IMR-90 (cell line): ENCODE results near the gene CCDC83. TPM values are rescaled to one million over a fixed set of nuclear protein-coding genes. Genes with fewer than 3 reads are reported as not detected.

Experiments
- ATAC-seq: fragments of 200-7000 bp; cut with Tn5 transposase; 2 replicates; pipeline ENCODE4 v1.9.1; 2020; ENCODE audit warnings: low read depth, mild to moderate bottlenecking, moderate library complexity
- BruUV-seq: library from RNA; stranded (reverse); fragments of 400-500 nt; replicated peaks from 2 replicates; lab custom pipeline; 2021; lab: Mats Ljungman, UMichigan
- CTCF ChIA-PET: fragments of 300-600 bp; formaldehyde crosslinking; extraction: SDS; loops from one replicate; lab custom pipeline; 2021; ENCODE audit warnings: antibody characterized with exemption; lab: Yijun Ruan, JAX
- POLR2A ChIA-PET: fragments of 300-600 bp; sonication (Branson Sonifier 250); formaldehyde crosslinking; loops from one replicate; lab custom pipeline; 2022; ENCODE audit warnings: antibody characterized with exemption; ENCODE audit not compliant: unreplicated experiment; lab: Charles Lee
- DNase-seq: peaks from one replicate; pipeline ENCODE4 v3.0.0; 2013
- H2AFZ ChIP-seq: replicated peaks from 2 replicates; pipeline ENCODE3; 2013; ENCODE audit warnings: low read length, mild to moderate bottlenecking; ENCODE audit not compliant: poor library complexity
- H2AK5ac ChIP-seq: 2 replicates; pipeline ENCODE4 v1.6.1; 2013; ENCODE audit warnings: low read depth, low read length, inconsistent platforms
- H2AK9ac ChIP-seq: replicated peaks from 2 replicates; pipeline ENCODE3; 2013; ENCODE audit warnings: mild to moderate bottlenecking, low read depth, low read length, moderate library complexity; ENCODE audit not compliant: poor library complexity
- H2BK120ac ChIP-seq: 2 replicates; pipeline ENCODE4 v1.6.1; 2013; ENCODE audit warnings: low read depth, low read length, inconsistent platforms
- H2BK15ac ChIP-seq: 3 replicates; pipeline ENCODE4 v1.6.1; 2013; ENCODE audit warnings: low read depth, low read length, inconsistent platforms
- H2BK20ac ChIP-seq: 2 replicates; pipeline ENCODE4 v1.6.1; 2013; ENCODE audit warnings: low read depth, mild to moderate bottlenecking, inconsistent platforms, low read length, moderate library complexity
- H2BK5ac ChIP-seq: 2 replicates; pipeline ENCODE4 v1.6.1; 2013; ENCODE audit warnings: mild to moderate bottlenecking, low read depth, low read length, inconsistent platforms; ENCODE audit not compliant: poor library complexity, severe bottlenecking
- H3K14ac ChIP-seq: replicated peaks from 2 replicates; pipeline ENCODE4 v1.6.1; 2013; ENCODE audit warnings: low read depth, low read length, inconsistent platforms
- H3K18ac ChIP-seq: 2 replicates; pipeline ENCODE4 v1.6.1; 2013; ENCODE audit warnings: low read depth, low read length, control low read depth
- H3K23ac ChIP-seq: 2 replicates; pipeline ENCODE4 v1.6.1; 2013; ENCODE audit warnings: low read depth, low read length, inconsistent platforms
- H3K27ac ChIP-seq: 2 replicates; pipeline ENCODE4 v1.5.1; 2013; ENCODE audit warnings: mild to moderate bottlenecking, control low read depth, low read length; ENCODE audit not compliant: insufficient read depth
- H3K27me3 ChIP-seq: 2 replicates; pipeline ENCODE4 v1.6.1; 2013; ENCODE audit warnings: low read length; ENCODE audit not compliant: control insufficient read depth, insufficient read depth
- H3K36me3 ChIP-seq: 2 replicates; pipeline ENCODE4 v1.6.1; 2013; ENCODE audit warnings: low read length, mixed read lengths; ENCODE audit not compliant: control insufficient read depth, insufficient read depth
- H3K4ac ChIP-seq: 2 replicates; pipeline ENCODE4 v1.6.1; 2013; ENCODE audit warnings: low read depth, low read length, inconsistent platforms
- H3K4me1 ChIP-seq: 2 replicates; pipeline ENCODE4 v1.6.1; 2013; ENCODE audit warnings: low read length, mixed read lengths; ENCODE audit not compliant: control insufficient read depth, insufficient read depth
- H3K4me2 ChIP-seq: 2 replicates; pipeline ENCODE4 v1.6.1; 2013; ENCODE audit warnings: low read depth, mild to moderate bottlenecking, control low read depth, low read length, moderate library complexity
- H3K4me3 ChIP-seq: 2 replicates; pipeline ENCODE4 v1.5.1; 2013; ENCODE audit warnings: low read depth, mild to moderate bottlenecking, control low read depth, low read length, moderate library complexity; ENCODE audit not compliant: insufficient read depth
- H3K56ac ChIP-seq: 2 replicates; pipeline ENCODE4 v1.6.1; 2013; ENCODE audit warnings: low read length, inconsistent platforms; ENCODE audit not compliant: insufficient read depth; ENCODE audit errors: extremely low read depth
- H3K79me1 ChIP-seq, 2 experiments: 2 replicates each; pipeline ENCODE4 v1.6.1; 2013; ENCODE audit warnings: low read length in 2 of 2, inconsistent platforms in 1 of 2, low read depth in 1 of 2
- H3K9ac ChIP-seq: 2 replicates; pipeline ENCODE4 v1.6.1; 2013; ENCODE audit warnings: low read depth, low read length, control low read depth
- H3K9me1 ChIP-seq: 2 replicates; pipeline ENCODE4 v1.6.1; 2013; ENCODE audit warnings: low read length, inconsistent platforms; ENCODE audit not compliant: insufficient read depth
- H3K9me3 ChIP-seq: 2 replicates; pipeline ENCODE4 v1.6.1; 2013; ENCODE audit warnings: low read length; ENCODE audit not compliant: control insufficient read depth, insufficient read depth
- H4K20me1 ChIP-seq: 2 replicates; pipeline ENCODE4 v1.6.1; 2013; ENCODE audit warnings: low read length, inconsistent platforms; ENCODE audit not compliant: insufficient read depth
- H4K5ac ChIP-seq: 2 replicates; pipeline ENCODE4 v1.6.1; 2013; ENCODE audit warnings: mild to moderate bottlenecking, low read depth, low read length, control low read depth
- H4K8ac ChIP-seq, 2 experiments: 2 replicates each; pipeline ENCODE4 v1.6.1; 2013; ENCODE audit warnings: low read depth in 2 of 2, low read length in 2 of 2, control low read depth in 1 of 2, inconsistent platforms in 1 of 2
- H4K91ac ChIP-seq: 2 replicates; pipeline ENCODE4 v1.6.1; 2013; ENCODE audit warnings: low read depth, low read length, inconsistent platforms; ENCODE audit not compliant: insufficient read depth
- BHLHE40 ChIP-seq: fragments of 150-350 bp; IDR thresholded peaks from 2 replicates; pipeline ENCODE4 v1.6.1; 2016; ENCODE audit warnings: mild to moderate bottlenecking, low read depth, low read length
- CEBPB ChIP-seq: IDR thresholded peaks from 2 replicates; pipeline ENCODE4 v1.6.1; 2012; ENCODE audit warnings: low read depth, low read length, improper control_type of control experiment
- CHD1 ChIP-seq: IDR thresholded peaks from 2 replicates; pipeline ENCODE4 v1.6.1; 2012; ENCODE audit warnings: low read depth, low read length, improper control_type of control experiment
- ELK1 ChIP-seq: fragments of 150-350 bp; IDR thresholded peaks from 2 replicates; pipeline ENCODE4 v1.6.1; 2016; ENCODE audit warnings: low read depth, mild to moderate bottlenecking, low read length, moderate library complexity, borderline replicate concordance
- FOS ChIP-seq: fragments of 150-350 bp; IDR thresholded peaks from 2 replicates; pipeline ENCODE4 v1.6.1; 2016; ENCODE audit warnings: low read depth, low read length
- MAFK ChIP-seq: IDR thresholded peaks from 2 replicates; pipeline ENCODE4 v1.6.1; 2012; ENCODE audit warnings: low read depth, low read length, improper control_type of control experiment
- MAZ ChIP-seq: IDR thresholded peaks from 2 replicates; pipeline ENCODE4 v1.6.1; 2012; ENCODE audit warnings: low read depth, mild to moderate bottlenecking, low read length, improper control_type of control experiment, moderate library complexity, borderline replicate concordance
- MXI1 ChIP-seq: IDR thresholded peaks from 2 replicates; pipeline ENCODE4 v1.6.1; 2012; ENCODE audit warnings: low read depth, mild to moderate bottlenecking, low read length, moderate library complexity, borderline replicate concordance
- NFE2L2 ChIP-seq: fragments of 150-350 bp; IDR thresholded peaks from 2 replicates; pipeline ENCODE4 v1.6.1; 2016; ENCODE audit warnings: low read depth, mild to moderate bottlenecking, low read length
- POLR2A ChIP-seq: IDR thresholded peaks from 2 replicates; pipeline ENCODE4 v1.6.1; 2012; ENCODE audit warnings: mild to moderate bottlenecking, low read depth, low read length
- RAD21 ChIP-seq: IDR thresholded peaks from 2 replicates; pipeline ENCODE4 v1.6.1; 2012; ENCODE audit warnings: low read length, improper control_type of control experiment
- RFX5 ChIP-seq: IDR thresholded peaks from 2 replicates; pipeline ENCODE4 v1.8.0; 2012; ENCODE audit warnings: low read depth, mild to moderate bottlenecking, low read length, moderate library complexity
- SMC3 ChIP-seq: fragments of 150-350 bp; IDR thresholded peaks from 2 replicates; pipeline ENCODE4 v1.6.1; 2016; ENCODE audit warnings: low read depth, mild to moderate bottlenecking, antibody characterized with exemption, low read length, moderate library complexity
- USF2 ChIP-seq: fragments of 150-350 bp; IDR thresholded peaks from 2 replicates; pipeline ENCODE4 v1.6.1; 2017; ENCODE audit warnings: mild to moderate bottlenecking, antibody characterized with exemption, low read length, low read depth
- WGBS, 2 experiments: methylation state at CpG; one replicate each; pipeline versions ENCODE4 v1.1.5 to v1.1.7; 2013; ENCODE audit warnings: missing lambda C conversion rate in 2 of 2; ENCODE audit not compliant: insufficient read length in 1 of 2; ENCODE audit errors: extremely low coverage in 2 of 2; 5-methylcytosine and 5-hydroxymethylcytosine counted together
- dilution Hi-C: fragments of 300-500 bp; cut with HindIII; formaldehyde crosslinking; loops from one replicate; pipeline ENCODE4 v1.14.3; 2018; ENCODE audit warnings: low sequenced_read_pairs; ENCODE audit not compliant: unreplicated experiment
- in situ Hi-C: fragments of 300-500 bp; cut with MboI; formaldehyde crosslinking; loops from 3 replicates; pipeline ENCODE4 v1.14.3; 2019; ENCODE audit warnings: low sequenced_read_pairs, inconsistent platforms, mixed read lengths
- intact Hi-C: fragments of 100-400 bp; cut with micrococcal nuclease; formaldehyde crosslinking; loops from 2 replicates; pipeline ENCODE4 v1.10.0; 2022
- polyA plus RNA-seq, 3 experiments: library from polyadenylated mRNA; depleted of rRNA; stranded (reverse); fragments of >200 nt; gene quantifications; 2 replicates each; pipeline ENCODE4 v1.2.3, GENCODE V29; 2012; ENCODE audit warnings: low replicate concordance in 1 of 3
- total RNA-seq: library from RNA; depleted of rRNA; stranded (reverse); fragments of >200 nt; gene quantifications from 2 replicates; pipeline ENCODE4 v1.2.3, GENCODE V29; 2012
- TF ChIP-seq, protein P1 (sequence below): conservative IDR thresholded peaks from 2 replicates; pipeline ENCODE4 v1.5.1; 2012; ENCODE audit warnings: mild to moderate bottlenecking, low read depth, low read length, improper control_type of control experiment

Gene CCDC83
- total and polyA plus RNA-seq, 2 of the 4 experiments (the other 2 are of a cell fraction): not detected

DNA sequence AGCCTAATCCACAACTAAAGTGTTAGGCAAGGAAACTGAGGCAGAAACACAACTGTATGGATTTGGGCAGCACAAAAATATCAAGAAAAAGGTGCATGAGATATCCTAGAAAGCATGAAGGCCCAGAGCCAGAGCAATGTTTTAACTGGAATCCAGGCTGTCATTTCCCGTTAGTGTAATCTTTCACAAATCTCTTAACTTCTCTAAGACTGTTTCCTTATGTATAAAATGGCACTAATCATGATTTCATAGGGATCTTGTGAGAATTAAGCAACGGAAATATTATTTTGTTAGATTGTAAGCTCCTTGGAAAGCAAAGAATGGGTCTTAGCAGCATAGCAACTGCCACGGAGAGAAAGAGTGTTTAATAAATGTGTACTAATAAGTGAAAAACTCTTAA lies 29.6 kb upstream of the CCDC83 start:
- no peak overlapping the region for H2BK5ac ChIP-seq
- ChIA-PET CTCF (interaction anchor here (0.7 to 3.5 kb wide), 4 partner anchors 9 to 115 kb away, joined by 3 to 17 read pairs (median 7); no protein-coding TSS in a partner anchor), POLR2A (no interaction called here)
- H3K27me3 ChIP-seq: no peaks in the 10 kb centered on the region
- H3K4me1 ChIP-seq: peaks cover 35% of the 10 kb centered on the region
- in situ Hi-C loops: loop anchor here (10.0 kb wide), 1 partner anchor 141 kb away; the partner anchor contains the start of gene CCDC89
- dilution Hi-C loops: no loop called here
- H3K4ac ChIP-seq: peak overlapping the region; percentile 62
- WGBS, 2 experiments: no CpG with 5 or more reads among the region's 3 CpGs
- DNase-seq: no peak
- peaks cover 31% of the 10 kb centered on the region for H3K9me1 ChIP-seq
- no peak overlapping the region for H2BK120ac ChIP-seq
- no peak overlapping the region for H3K23ac ChIP-seq
- peak overlapping the region; percentile 49; the same call in 1 of the 2 replicates for H2AK5ac ChIP-seq
- no peak for TF ChIP-seq MXI1
- TF ChIP-seq RFX5: no peak
- TF ChIP-seq CEBPB: no peak
- TF ChIP-seq FOS: no peak
- no peak for TF ChIP-seq USF2
- TF ChIP-seq, protein P1, sequence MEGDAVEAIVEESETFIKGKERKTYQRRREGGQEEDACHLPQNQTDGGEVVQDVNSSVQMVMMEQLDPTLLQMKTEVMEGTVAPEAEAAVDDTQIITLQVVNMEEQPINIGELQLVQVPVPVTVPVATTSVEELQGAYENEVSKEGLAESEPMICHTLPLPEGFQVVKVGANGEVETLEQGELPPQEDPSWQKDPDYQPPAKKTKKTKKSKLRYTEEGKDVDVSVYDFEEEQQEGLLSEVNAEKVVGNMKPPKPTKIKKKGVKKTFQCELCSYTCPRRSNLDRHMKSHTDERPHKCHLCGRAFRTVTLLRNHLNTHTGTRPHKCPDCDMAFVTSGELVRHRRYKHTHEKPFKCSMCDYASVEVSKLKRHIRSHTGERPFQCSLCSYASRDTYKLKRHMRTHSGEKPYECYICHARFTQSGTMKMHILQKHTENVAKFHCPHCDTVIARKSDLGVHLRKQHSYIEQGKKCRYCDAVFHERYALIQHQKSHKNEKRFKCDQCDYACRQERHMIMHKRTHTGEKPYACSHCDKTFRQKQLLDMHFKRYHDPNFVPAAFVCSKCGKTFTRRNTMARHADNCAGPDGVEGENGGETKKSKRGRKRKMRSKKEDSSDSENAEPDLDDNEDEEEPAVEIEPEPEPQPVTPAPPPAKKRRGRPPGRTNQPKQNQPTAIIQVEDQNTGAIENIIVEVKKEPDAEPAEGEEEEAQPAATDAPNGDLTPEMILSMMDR: no peak
- no peak for TF ChIP-seq RAD21
- no peak for TF ChIP-seq CHD1
- no peak for TF ChIP-seq POLR2A
- no peak for TF ChIP-seq BHLHE40
- no peak for TF ChIP-seq ELK1
- no peak for TF ChIP-seq MAZ
- TF ChIP-seq MAFK: no peak
- no peak for TF ChIP-seq NFE2L2
- TF ChIP-seq SMC3: no peak
- no peak for ATAC-seq
- H3K9me3 ChIP-seq: no peaks in the 10 kb centered on the region
- H3K18ac ChIP-seq: no peak overlapping the region
- peak overlapping the region; percentile 82; the same call in 2 of the 3 replicates for H2BK15ac ChIP-seq
- no peak overlapping the region for H3K9ac ChIP-seq
- H4K91ac ChIP-seq: peak overlapping the region; percentile 67
- H4K5ac ChIP-seq: no peak overlapping the region
- no peaks in the 10 kb centered on the region for H3K36me3 ChIP-seq
- BruUV-seq: no TSS peak
- H4K8ac ChIP-seq: peak overlapping the region in 1 of 2 experiments; percentile 28; a peak in 1 of 4 replicates
- H2AFZ ChIP-seq: no peak overlapping the region
- no peak overlapping the region for H3K4me2 ChIP-seq
- intact Hi-C loops: no loop called here
- H3K56ac ChIP-seq: no peak overlapping the region
- 0 out of 2 replicates have a peak overlapping the region, but pooled peaks have one; percentile 26 for H2BK20ac ChIP-seq
- no peak overlapping the region for H2AK9ac ChIP-seq
- peaks cover 0 to 14% of the 10 kb centered on the region in 2 experiments; a peak in 2 of 4 replicates for H3K79me1 ChIP-seq
- H3K27ac ChIP-seq: no peak overlapping the region
- H3K14ac ChIP-seq: 0 out of 2 replicates have a peak overlapping the region, but pooled peaks have one; percentile 0
- H3K4me3 ChIP-seq: no peak overlapping the region
- H4K20me1 ChIP-seq: peaks cover 4% of the 10 kb centered on the region; the same call in 1 of the 2 replicates
